ENCODE measurements around the gene ARRDC5. TPM values are rescaled to one million over a fixed set of nuclear protein-coding genes. Genes with fewer than 3 reads are reported as not detected.

Gene ARRDC5
- total and polyA plus RNA-seq, 7 donors = not detected

- TF ChIP-seq CTCF (IDR thresholded peaks at IDR 0.05) = no peak
- Histone ChIP-seq H3K9me3 (no peaks in the 10 kb centered on the region), H3K4me1 (no peaks in the 10 kb centered on the region), H3K4me3 (no peak overlapping the region), H3K27me3 (ENCODE audit: insufficient read depth in 3 of 3, low read length in 2 of 3) (no peaks in the 10 kb centered on the region), H3K27ac (no peak overlapping the region), H3K36me3 (ENCODE audit: insufficient read depth in 1 of 2, low read depth in 1 of 2) (no peaks in the 10 kb centered on the region)
- intact Hi-C loops (cut with DNase I) = no loop called here
- 91 to 97% (median 92%) methylated on average over 7 of the region's 7 CpGs for WGBS, 3 donors
- DNase-seq (no peak), ATAC-seq (no peak)
Observed at GRCh38 chr19:4937060-4937459, 34.4 kb upstream of the ARRDC5 start.

GRCh38 chr19:4935444-4935843, 32.7 kb upstream of the ARRDC5 start:
- no peak for TF ChIP-seq CTCF (IDR thresholded peaks at IDR 0.05)
- 90 to 95% (median 94%) methylated on average over 8 of the region's 8 CpGs for WGBS, 3 donors
- Histone ChIP-seq H3K27ac (no peak overlapping the region), H3K4me3 (no peak overlapping the region), H3K9me3 (no peaks in the 10 kb centered on the region), H3K4me1 (no peaks in the 10 kb centered on the region), H3K36me3 (ENCODE audit: insufficient read depth in 1 of 2, low read depth in 1 of 2) (no peaks in the 10 kb centered on the region), H3K27me3 (ENCODE audit: insufficient read depth in 3 of 3, low read length in 2 of 3) (no peaks in the 10 kb centered on the region)
- ATAC-seq (no peak), DNase-seq (no peak)
- intact Hi-C loops (cut with DNase I) = no loop called here

- intact Hi-C loops (cut with DNase I) = no loop called here
- Histone ChIP-seq H3K9me3 (no peaks in the 10 kb centered on the region), H3K4me1 (no peaks in the 10 kb centered on the region), H3K4me3 (no peak overlapping the region), H3K36me3 (ENCODE audit: insufficient read depth in 1 of 2, low read depth in 1 of 2) (no peaks in the 10 kb centered on the region), H3K27me3 (ENCODE audit: insufficient read depth in 3 of 3, low read length in 2 of 3) (no peaks in the 10 kb centered on the region), H3K27ac (no peak overlapping the region)
- 47 to 82% (median 66%) methylated on average over 7 of the region's 7 CpGs for WGBS, 3 donors
- TF ChIP-seq CTCF (IDR thresholded peaks at IDR 0.05) = no peak
- DNase-seq = no peak
- peak in 3 of 4 donors; percentile 73 to 83 (median 82) for ATAC-seq
Observed at GRCh38 chr19:4933528-4933927, 30.8 kb upstream of the ARRDC5 start.

GRCh38 chr19:4932711-4933110, 30.0 kb upstream of the ARRDC5 start:
- TF ChIP-seq CTCF (IDR thresholded peaks at IDR 0.05) = no peak
- no peak for ATAC-seq
- H3K4me1 ChIP-seq = no peaks in the 10 kb centered on the region
- no peaks in the 10 kb centered on the region for H3K9me3 ChIP-seq
- H3K27me3 ChIP-seq (ENCODE audit: insufficient read depth in 3 of 3, low read length in 2 of 3) = no peaks in the 10 kb centered on the region
- 95 to 97% (median 96%) methylated on average over 31 to 32 of the region's 32 CpGs for WGBS, 3 donors
- no peak for DNase-seq
- H3K4me3 ChIP-seq = no peak overlapping the region
- no peaks in the 10 kb centered on the region for H3K36me3 ChIP-seq (ENCODE audit: insufficient read depth in 1 of 2, low read depth in 1 of 2)
- no peak overlapping the region for H3K27ac ChIP-seq
- intact Hi-C loops (cut with DNase I) = no loop called here

- Histone ChIP-seq H3K9me3 (no peaks in the 10 kb centered on the region), H3K36me3 (ENCODE audit: insufficient read depth in 1 of 2, low read depth in 1 of 2) (no peaks in the 10 kb centered on the region), H3K4me3 (no peak overlapping the region), H3K27me3 (ENCODE audit: insufficient read depth in 3 of 3, low read length in 2 of 3) (no peaks in the 10 kb centered on the region), H3K27ac (no peak overlapping the region), H3K4me1 (no peaks in the 10 kb centered on the region)
- WGBS, 3 donors = 89 to 93% (median 89%) methylated on average over 28 of the region's 28 CpGs
- DNase-seq (no peak), ATAC-seq (no peak)
- no peak for TF ChIP-seq CTCF (IDR thresholded peaks at IDR 0.05)
- intact Hi-C loops (cut with DNase I) = no loop called here
Observed at GRCh38 chr19:4930664-4931063, 28.0 kb upstream of the ARRDC5 start.
